HepG2 (cell line): ENCODE measurements around the gene TNKS1BP1. TPM values are rescaled to one million over a fixed set of nuclear protein-coding genes. Genes with fewer than 3 reads are reported as not detected.

Experiments
- ATAC-seq: fragments of 200-7000 bp; cut with Tn5 transposase; 3 replicates; pipeline ENCODE4 v1.9.1; 2020; ENCODE audit warnings: mild to moderate bottlenecking, moderate library complexity
- BruUV-seq: library from RNA; stranded (reverse); fragments of 400-500 nt; replicated peaks from 2 replicates; lab custom pipeline; 2021; lab: Mats Ljungman, UMichigan
- CTCF ChIA-PET: fragments of 300-600 bp; formaldehyde crosslinking; extraction: SDS; loops from one replicate; lab custom pipeline; 2021; ENCODE audit warnings: low total read pairs, inconsistent platforms, low intra/inter-chr PET ratio; lab: Yijun Ruan, JAX
- POLR2A ChIA-PET: fragments of 350-600 bp; sonication (Branson Sonifier 250); formaldehyde crosslinking; loops from one replicate; lab custom pipeline; 2020; ENCODE audit warnings: antibody characterized with exemption, inconsistent platforms; lab: Yijun Ruan, JAX
- DNase-seq: peaks from one replicate; pipeline ENCODE4 v3.0.0-alpha.2; 2015; ENCODE audit warnings: low spot score
- FAIRE-seq: peaks from 3 replicates; lab custom pipeline; 2011; peaks lifted over from hg19 to GRCh38; lab: Jason Lieb, UNC
- H2AFZ ChIP-seq: one replicate; pipeline ENCODE4 v1.6.1; 2011; ENCODE audit warnings: low read length, inconsistent platforms
- H3K27ac ChIP-seq: fragments of 300-600 bp; 3 replicates; pipeline ENCODE4 v1.8.0; 2011; ENCODE audit warnings: mixed run types, mild to moderate bottlenecking, mixed read lengths, low read length, inconsistent platforms; ENCODE audit not compliant: insufficient read depth; ENCODE audit errors: extremely low read length
- H3K27me3 ChIP-seq, 2 experiments: fragments of 200-600 bp in 1 of 2; 2 replicates in 1 of 2; 3 replicates in 1 of 2; pipeline versions ENCODE4 v1.6.0 to v1.8.0; 2011; ENCODE audit warnings: low read length in 2 of 2, mild to moderate bottlenecking in 2 of 2, moderate library complexity in 2 of 2, inconsistent platforms in 1 of 2; ENCODE audit not compliant: insufficient read depth in 2 of 2, control insufficient read depth in 1 of 2
- H3K36me3 ChIP-seq, 2 experiments: fragments of 200-600 bp in 1 of 2; replicated peaks in 1 of 2; 2 replicates in 1 of 2; 3 replicates in 1 of 2; pipeline versions ENCODE4 v1.5.1 to v1.8.0; 2011; ENCODE audit warnings: low read length in 2 of 2, inconsistent platforms in 1 of 2; ENCODE audit not compliant: insufficient read depth in 2 of 2, control insufficient read depth in 1 of 2
- H3K4me1 ChIP-seq: 2 replicates; pipeline ENCODE4 v1.5.1; 2012; ENCODE audit warnings: low read length, inconsistent platforms; ENCODE audit not compliant: insufficient read depth
- H3K4me2 ChIP-seq: 2 replicates; pipeline ENCODE4 v1.6.0; 2011; ENCODE audit warnings: low read depth, low read length, inconsistent platforms
- H3K4me3 ChIP-seq, 3 experiments: fragments of 200-600 bp in 1 of 3; sonication (generic), shearing (Covaris generic) in 1 of 3; replicated peaks in 1 of 3; 2 replicates each; pipeline ENCODE4 v1.5.1; 2011 to 2016; ENCODE audit warnings: low read length in 3 of 3, inconsistent platforms in 2 of 3, low read depth in 2 of 3, mild to moderate bottlenecking in 2 of 3, control low read depth in 1 of 3, mixed read lengths in 1 of 3; ENCODE audit not compliant: insufficient read depth in 1 of 3
- H3K79me2 ChIP-seq: one replicate; pipeline ENCODE4 v1.6.1; 2011; ENCODE audit warnings: low read length, inconsistent platforms; ENCODE audit not compliant: insufficient read depth
- H3K9ac ChIP-seq: 2 replicates; pipeline ENCODE4 v1.6.0; 2011; ENCODE audit warnings: mild to moderate bottlenecking, low read depth, low read length, inconsistent platforms; ENCODE audit not compliant: insufficient read depth
- H3K9me3 ChIP-seq: 2 replicates; pipeline ENCODE4 v1.5.1; 2012; ENCODE audit warnings: mild to moderate bottlenecking, low read length
- H4K20me1 ChIP-seq: 2 replicates; pipeline ENCODE4 v1.6.0; 2011; ENCODE audit warnings: inconsistent platforms, mild to moderate bottlenecking, low read length, moderate library complexity; ENCODE audit not compliant: insufficient read depth
- CBFB ChIP-seq: sonication (generic); formaldehyde crosslinking; IDR thresholded peaks from 2 replicates; pipeline ENCODE4 v1.4.0; 2020; ENCODE audit warnings: missing genetic modification reagents
- CCDC6 ChIP-seq: sonication (generic); formaldehyde crosslinking; IDR thresholded peaks from 2 replicates; pipeline ENCODE4 v1.8.1; 2022; ENCODE audit warnings: mild to moderate bottlenecking, missing genetic modification reagents, moderate library complexity
- CSRNP1 ChIP-seq: sonication (generic); formaldehyde crosslinking; IDR thresholded peaks from 2 replicates; pipeline ENCODE4 v1.8.1; 2023; ENCODE audit warnings: mild to moderate bottlenecking, missing genetic modification reagents
- ELF3 ChIP-seq: IDR thresholded peaks from 2 replicates; pipeline ENCODE4 v1.6.1; 2016; ENCODE audit warnings: missing genetic modification reagents, missing compliant biosample characterization
- GFI1 ChIP-seq: sonication (generic); formaldehyde crosslinking; IDR thresholded peaks from 2 replicates; pipeline ENCODE4 v1.5.0; 2020; ENCODE audit warnings: missing genetic modification reagents, mild to moderate bottlenecking, borderline replicate concordance
- HOXA5 ChIP-seq: sonication (generic); formaldehyde crosslinking; IDR thresholded peaks from 2 replicates; pipeline ENCODE4 v1.4.0; 2020; ENCODE audit warnings: missing genetic modification reagents
- MAZ ChIP-seq, 2 experiments: sonication (generic) in 1 of 2; formaldehyde crosslinking in 1 of 2; IDR thresholded peaks; 2 replicates each; pipeline versions ENCODE4 v1.5.0 to v1.6.1; 2012 to 2020; ENCODE audit warnings: low read depth in 2 of 2, mild to moderate bottlenecking in 2 of 2, borderline replicate concordance in 1 of 2, improper control_type of control experiment in 1 of 2, low read length in 1 of 2, missing genetic modification reagents in 1 of 2, moderate library complexity in 1 of 2
- MIXL1 ChIP-seq: IDR thresholded peaks from 2 replicates; pipeline ENCODE4 v1.6.1; 2016
- NFRKB ChIP-seq: fragments of 450-650 bp; IDR thresholded peaks from 2 replicates; pipeline ENCODE4 v1.6.1; 2017
- NR1H2 ChIP-seq: sonication (generic); formaldehyde crosslinking; IDR thresholded peaks from 2 replicates; pipeline ENCODE4 v1.8.1; 2022; ENCODE audit warnings: low read depth, missing genetic modification reagents, borderline replicate concordance
- ZFX ChIP-seq: sonication (generic); formaldehyde crosslinking; IDR thresholded peaks from 2 replicates; pipeline ENCODE4 v1.4.0; 2020; ENCODE audit warnings: mild to moderate bottlenecking, low read depth, missing genetic modification reagents, moderate library complexity
- ZNF10 ChIP-seq: sonication (generic); formaldehyde crosslinking; IDR thresholded peaks from 2 replicates; pipeline ENCODE4 v1.4.0; 2020; ENCODE audit warnings: mild to moderate bottlenecking, low read depth, missing genetic modification reagents, borderline replicate concordance
- ZNF205 ChIP-seq: IDR thresholded peaks from 2 replicates; pipeline ENCODE4 v1.6.1; 2018; ENCODE audit warnings: missing biosample characterization, missing genetic modification reagents
- ZNF383 ChIP-seq: sonication (generic); formaldehyde crosslinking; IDR thresholded peaks from 2 replicates; pipeline ENCODE4 v1.4.0; 2020; ENCODE audit warnings: missing genetic modification reagents, mild to moderate bottlenecking, borderline replicate concordance
- ZNF550 ChIP-seq: sonication (generic); formaldehyde crosslinking; IDR thresholded peaks from 2 replicates; pipeline ENCODE4 v1.4.0; 2020; ENCODE audit warnings: mild to moderate bottlenecking, missing genetic modification reagents, borderline replicate concordance
- ZNF580 ChIP-seq: IDR thresholded peaks from 2 replicates; pipeline ENCODE4 v1.6.1; 2016; ENCODE audit warnings: low read depth, borderline replicate concordance
- ZNF660 ChIP-seq: sonication (generic); formaldehyde crosslinking; IDR thresholded peaks from 2 replicates; pipeline ENCODE4 v1.5.1; 2020; ENCODE audit warnings: mild to moderate bottlenecking, low read depth, missing genetic modification reagents, borderline replicate concordance
- WGBS: methylation state at CpG from one replicate; pipeline ENCODE4 v1.1.6; 2017; ENCODE audit warnings: low lambda C conversion rate; 5-methylcytosine and 5-hydroxymethylcytosine counted together
- in situ Hi-C: cut with HindIII; loops from 2 replicates; pipeline ENCODE4 v1.10.0; 2017; ENCODE audit warnings: low pct_unique_long_range_greater_than_20kb; ENCODE audit not compliant: extremely low pct_ligation_motif_present
- intact Hi-C: fragments of 100-400 bp; cut with micrococcal nuclease; formaldehyde crosslinking; loops from one replicate; pipeline ENCODE4 v1.10.0; 2022; ENCODE audit not compliant: unreplicated experiment
- polyA plus RNA-seq, 8 experiments: library from polyadenylated mRNA; depleted of rRNA in 3 of 8; stranded (reverse) in 7 of 8; unstranded in 1 of 8; fragments of >200 nt; fragmentation: Illumina TruSeq in 4 of 8; extraction: Trizol in 4 of 8; gene quantifications; 2 replicates each; pipeline versions ENCODE4 v1.2.1 to v1.2.3, GENCODE V29; 2011 to 2016; ENCODE audit warnings: low read depth in 4 of 8, missing spikeins in 1 of 8, mixed read lengths in 1 of 8; ENCODE audit not compliant: insufficient read depth in 1 of 8
- total RNA-seq, 5 experiments: library from RNA; depleted of rRNA; stranded (reverse); fragments of >200 nt; fragmentation: Illumina TruSeq; extraction: Trizol; gene quantifications; 2 replicates each; pipeline ENCODE4 v1.2.3, GENCODE V29; 2016; ENCODE audit warnings: low read depth in 1 of 5

TNKS1BP1 gene
- total and polyA plus RNA-seq, 2 of the 13 experiments (the other 11 are each of a cell fraction or from before 2014, with no cell fraction given), result 13.7 to 15.0 TPM

- Histone ChIP-seq H3K36me3 (no peaks in the 10 kb centered on the region), H3K9ac (no peak overlapping the region), H3K4me3 (no peak overlapping the region), H4K20me1 (no peaks in the 10 kb centered on the region), H3K9me3 (no peaks in the 10 kb centered on the region), H3K27me3 (peaks cover 0 to 10% of the 10 kb centered on the region in 2 experiments; a peak in 2 of 5 replicates), H3K4me2 (no peak overlapping the region), H2AFZ (no peak overlapping the region), H3K27ac (no peak overlapping the region), H3K4me1 (peaks cover 15% of the 10 kb centered on the region), H3K79me2 (no peaks in the 10 kb centered on the region)
- WGBS, result 50% methylated on average over 9 of the region's 9 CpGs
- ATAC-seq (no peak), DNase-seq (no peak), FAIRE-seq (no peak)
- in situ Hi-C loops, result loop anchor here (10.0 kb wide), 1 partner anchor 511 kb away; no protein-coding TSS in a partner anchor
- TF ChIP-seq GFI1 (CRISPR knock-in tag) (no peak), ZNF383 (no peak), HOXA5 (CRISPR knock-in tag) (no peak), ZNF205 (no peak), ZNF10 (CRISPR knock-in tag) (no peak), CSRNP1 (CRISPR knock-in tag) (no peak), ZFX (CRISPR knock-in tag) (no peak), CBFB (CRISPR knock-in tag) (no peak), MAZ (IDR thresholded peaks at IDR 0.05; ENCODE audit: borderline replicate concordance, low read depth, low read length) (no peak), MAZ (CRISPR knock-in tag; IDR thresholded peaks at IDR 0.05; ENCODE audit: low read depth) (no peak), MIXL1 (no peak), NFRKB (no peak), ZNF580 (CRISPR knock-in tag) (no peak), ELF3 (CRISPR knock-in tag) (no peak), ZNF660 (CRISPR knock-in tag) (no peak), CCDC6 (CRISPR knock-in tag) (no peak), ZNF550 (no peak), NR1H2 (no peak)
- BruUV-seq, result no TSS peak
- intact Hi-C loops, result no loop called here
- ChIA-PET CTCF (no interaction called here), POLR2A (no interaction called here)
Measured at GRCh38 chr11:57356268-57356667, 31.5 kb upstream of the TNKS1BP1 start.
